KMS-11 (cell line): ENCODE results near the gene KDM2B.

ENCODE experiments used
- H2AFZ ChIP-seq: fragments of 200-600 bp; sonication (generic); 2 replicates; pipeline ENCODE4 v1.6.1; 2016; ENCODE audit warnings: antibody characterized with exemption, mixed run types, low read depth
- H3K27ac ChIP-seq: fragments of 200-600 bp; sonication (generic); 2 replicates; pipeline ENCODE4 v1.6.1; 2016; ENCODE audit warnings: mild to moderate bottlenecking, mixed run types
- H3K27me3 ChIP-seq: fragments of 200-600 bp; sonication (generic); 2 replicates; pipeline ENCODE4 v1.6.1; 2017; ENCODE audit warnings: mild to moderate bottlenecking, low read depth, mixed run types, moderate library complexity; ENCODE audit not compliant: insufficient read depth
- H3K36me3 ChIP-seq: fragments of 200-600 bp; sonication (generic); 2 replicates; pipeline ENCODE4 v1.6.1; 2017; ENCODE audit warnings: mild to moderate bottlenecking, mixed run types; ENCODE audit not compliant: insufficient read depth
- H3K4me1 ChIP-seq: fragments of 200-600 bp; sonication (generic); 2 replicates; pipeline ENCODE4 v1.6.1; 2016; ENCODE audit warnings: mild to moderate bottlenecking, low read depth, mixed run types; ENCODE audit not compliant: poor library complexity, severe bottlenecking
- H3K4me2 ChIP-seq: fragments of 200-600 bp; sonication (generic); 2 replicates; pipeline ENCODE4 v1.7.0; 2016; ENCODE audit warnings: mild to moderate bottlenecking, mixed run types
- H3K4me3 ChIP-seq: fragments of 200-600 bp; sonication (generic); IDR thresholded peaks from 2 replicates; pipeline ENCODE4 v1.6.1; 2017; ENCODE audit warnings: low read depth, low read length, mixed read lengths; ENCODE audit not compliant: insufficient read depth
- H3K79me2 ChIP-seq: fragments of 200-600 bp; sonication (generic); 2 replicates; pipeline ENCODE4 v1.6.1; 2016; ENCODE audit warnings: low read depth, mixed run types; ENCODE audit not compliant: insufficient read depth
- H3K9ac ChIP-seq: fragments of 200-600 bp; sonication (generic); 2 replicates; pipeline ENCODE4 v1.6.1; 2016; ENCODE audit warnings: mild to moderate bottlenecking, mixed run types
- H4K20me1 ChIP-seq: fragments of 200-600 bp; sonication (generic); 2 replicates; pipeline ENCODE4 v1.6.1; 2016; ENCODE audit warnings: mild to moderate bottlenecking, mixed run types; ENCODE audit not compliant: insufficient read depth
- CTCF ChIP-seq: fragments of 200-600 bp; sonication (generic); conservative IDR thresholded peaks from 2 replicates; pipeline ENCODE4 v1.6.1; 2017; ENCODE audit warnings: low read depth, mild to moderate bottlenecking, antibody characterized with exemption, low read length, moderate library complexity, mixed read lengths

Gene KDM2B

GRCh38 chr12:121613462-121613861 is 32.6 kb upstream of the KDM2B start:
- Histone ChIP-seq H3K27me3 (no peaks in the 10 kb centered on the region), H3K4me1 (peaks cover 7% of the 10 kb centered on the region), H3K79me2 (no peaks in the 10 kb centered on the region), H3K27ac (no peak overlapping the region), H2AFZ (no peak overlapping the region), H3K4me3 (no peak overlapping the region), H3K4me2 (no peak overlapping the region), H3K36me3 (no peaks in the 10 kb centered on the region), H3K9ac (no peak overlapping the region), H4K20me1 (no peaks in the 10 kb centered on the region)
- TF ChIP-seq CTCF = no peak

- Histone ChIP-seq H3K4me1 (peaks cover 7% of the 10 kb centered on the region), H4K20me1 (no peaks in the 10 kb centered on the region), H3K27ac (no peak overlapping the region), H3K9ac (no peak overlapping the region), H2AFZ (no peak overlapping the region), H3K27me3 (no peaks in the 10 kb centered on the region), H3K4me2 (no peak overlapping the region), H3K36me3 (no peaks in the 10 kb centered on the region), H3K4me3 (no peak overlapping the region), H3K79me2 (no peaks in the 10 kb centered on the region)
- TF ChIP-seq CTCF = no peak
Measured at GRCh38 chr12:121611306-121611705, 30.5 kb upstream of the KDM2B start.

- TF ChIP-seq CTCF = no peak
- Histone ChIP-seq H3K4me3 (no peak overlapping the region), H3K4me2 (no peak overlapping the region), H3K79me2 (no peaks in the 10 kb centered on the region), H3K27me3 (no peaks in the 10 kb centered on the region), H3K36me3 (no peaks in the 10 kb centered on the region), H2AFZ (no peak overlapping the region), H4K20me1 (no peaks in the 10 kb centered on the region), H3K4me1 (peaks cover 7% of the 10 kb centered on the region), H3K27ac (no peak overlapping the region), H3K9ac (no peak overlapping the region)
Measured at GRCh38 chr12:121610239-121611149, 29.7 kb upstream of the KDM2B start.

GRCh38 chr12:121608301-121608700 is 27.5 kb upstream of the KDM2B start:
- Histone ChIP-seq H3K9ac (no peak overlapping the region), H2AFZ (no peak overlapping the region), H3K4me2 (no peak overlapping the region), H3K36me3 (no peaks in the 10 kb centered on the region), H3K4me1 (no peaks in the 10 kb centered on the region), H3K27me3 (no peaks in the 10 kb centered on the region), H3K4me3 (no peak overlapping the region), H4K20me1 (no peaks in the 10 kb centered on the region), H3K27ac (no peak overlapping the region), H3K79me2 (no peaks in the 10 kb centered on the region)
- no peak for TF ChIP-seq CTCF
